Measurements from ENCODE around the gene CTSO. TPM values are rescaled to one million over a fixed set of nuclear protein-coding genes. Genes with fewer than 3 reads are reported as not detected.

CTSO gene
- polyA plus RNA-seq (3.0 to 3.8 TPM (median 3.3 TPM) in 3 replicates), polyA minus RNA-seq (0.59 to 2.3 TPM (median 1.5 TPM) in 3 replicates)
- 1.2 TPM for polyA plus RNA-seq (2011; ENCODE audit: low read depth)
- 2.1 and 4.7 TPM in 2 replicates for polyA plus RNA-seq (2011; cell fraction: cytosol; rRNA removed)
- polyA plus RNA-seq (2011; cell fraction: nucleus; rRNA removed), result 4.9 and 6.7 TPM in 2 replicates
- polyA plus RNA-seq (2012; ENCODE audit: low replicate concordance), result 1.7 and 2.2 TPM in 2 replicates
- polyA minus RNA-seq (2011; cell fraction: cytosol; rRNA and poly(A)+ RNA removed), result 1.7 TPM
- polyA minus RNA-seq (2011; cell fraction: nucleus; rRNA and poly(A)+ RNA removed), result 1.2 and 3.3 TPM in 2 replicates

- no peaks in the 10 kb centered on the region for H3K9me3 ChIP-seq (ENCODE audit: control insufficient read depth, low read depth, low read length)
- dilution Hi-C loops (cut with MboI; ENCODE audit: extremely low pct_ligation_motif_present, low sequenced_read_pairs), result no loop called here
Observed at GRCh38 chr4:155953151-155954117, at the start of gene CTSO. Gene CTSO (minus strand): TSS chr4:155953866. CDS start chr4:155953847, 19 bp downstream.

GRCh38 chr4:156000491-156000890, 46.8 kb upstream of the CTSO start:
- TF ChIP-seq CTCF (optimal IDR thresholded peaks at IDR 0.05 in 1 of 3, IDR thresholded peaks at IDR 0.05 in 1 of 3, conservative IDR thresholded peaks at IDR 0.05 in 1 of 3; ENCODE audit: extremely low read depth in 1 of 3, insufficient read depth in 2 of 3, low read length in 3 of 3), result no peak
- TF ChIP-seq EZH2 (IDR thresholded peaks at IDR 0.05; ENCODE audit: low read length), result no peak
- no peaks in the 10 kb centered on the region for H3K9me3 ChIP-seq (ENCODE audit: control insufficient read depth, low read depth, low read length)
- H3K79me2 ChIP-seq (ENCODE audit: control insufficient read depth, insufficient read depth, low read length), result no peaks in the 10 kb centered on the region
- no peaks in the 10 kb centered on the region for H3K27me3 ChIP-seq (ENCODE audit: control insufficient read depth, extremely low read depth, insufficient read depth, low read length)
- no peak overlapping the region for H3K4me3 ChIP-seq (ENCODE audit: control insufficient read depth in 2 of 3, extremely low read depth in 1 of 3, insufficient read depth in 2 of 3, low read depth in 1 of 3, low read length in 3 of 3)
- no peaks in the 10 kb centered on the region for H3K9me1 ChIP-seq (ENCODE audit: control insufficient read depth, extremely low read depth, insufficient read depth, low read length)
- H3K4me1 ChIP-seq (ENCODE audit: control insufficient read depth, extremely low read depth, insufficient read depth, low read length), result no peaks in the 10 kb centered on the region
- FAIRE-seq (no peak), DNase-seq (ENCODE audit: low read depth, low spot score) (no peak)
- no peaks in the 10 kb centered on the region for H4K20me1 ChIP-seq (ENCODE audit: control insufficient read depth, extremely low read depth, insufficient read depth, low read length)
- no peak overlapping the region for H3K4me2 ChIP-seq (ENCODE audit: control insufficient read depth, extremely low read depth, insufficient read depth, low read depth, low read length)
- dilution Hi-C loops (cut with MboI; ENCODE audit: extremely low pct_ligation_motif_present, low sequenced_read_pairs), result no loop called here
- H2AFZ ChIP-seq (ENCODE audit: control insufficient read depth, low read length), result no peak overlapping the region
- no peaks in the 10 kb centered on the region for H3K36me3 ChIP-seq (ENCODE audit: control insufficient read depth in 2 of 2, extremely low read depth in 1 of 2, insufficient read depth in 2 of 2, low read length in 2 of 2)
- no peak overlapping the region for H3K27ac ChIP-seq (ENCODE audit: control insufficient read depth, insufficient read depth, low read length)
- no peak overlapping the region for H3K9ac ChIP-seq (ENCODE audit: control insufficient read depth, extremely low read depth, insufficient read depth, low read length)

More at GRCh38 chr4:155953151-155954117, at the start of gene CTSO:
- Histone ChIP-seq H3K79me2 (ENCODE audit: control insufficient read depth, insufficient read depth, low read length) (no peaks in the 10 kb centered on the region), H3K9ac (ENCODE audit: control insufficient read depth, extremely low read depth, insufficient read depth, low read length) (peak within 1 kb of the TSS; percentile 72), H3K27ac (ENCODE audit: control insufficient read depth, insufficient read depth, low read length) (peak within 1 kb of the TSS; percentile 75), H3K4me2 (ENCODE audit: control insufficient read depth, extremely low read depth, insufficient read depth, low read depth, low read length) (peak within 1 kb of the TSS; percentile 85), H3K27me3 (ENCODE audit: control insufficient read depth, extremely low read depth, insufficient read depth, low read length) (no peaks in the 10 kb centered on the region), H4K20me1 (ENCODE audit: control insufficient read depth, extremely low read depth, insufficient read depth, low read length) (no peaks in the 10 kb centered on the region), H3K36me3 (ENCODE audit: control insufficient read depth in 2 of 2, extremely low read depth in 1 of 2, insufficient read depth in 2 of 2, low read length in 2 of 2) (no peaks in the 10 kb centered on the region), H3K9me1 (ENCODE audit: control insufficient read depth, extremely low read depth, insufficient read depth, low read length) (no peaks in the 10 kb centered on the region), H2AFZ (ENCODE audit: control insufficient read depth, low read length) (peak within 1 kb of the TSS; percentile 85), H3K4me1 (ENCODE audit: control insufficient read depth, extremely low read depth, insufficient read depth, low read length) (peaks cover 5% of the 10 kb centered on the region), H3K4me3 (ENCODE audit: control insufficient read depth in 2 of 3, extremely low read depth in 1 of 3, insufficient read depth in 2 of 3, low read depth in 1 of 3, low read length in 3 of 3) (peak within 1 kb of the TSS; percentile 60 to 85 (median 69))
- DNase-seq (ENCODE audit: low read depth, low spot score) (no peak), FAIRE-seq (peak; percentile 26)
- TF ChIP-seq CTCF (optimal IDR thresholded peaks at IDR 0.05 in 1 of 3, IDR thresholded peaks at IDR 0.05 in 1 of 3, conservative IDR thresholded peaks at IDR 0.05 in 1 of 3; ENCODE audit: extremely low read depth in 1 of 3, insufficient read depth in 2 of 3, low read length in 3 of 3) (peak; percentile 29 to 54 (median 51)), EZH2 (IDR thresholded peaks at IDR 0.05; ENCODE audit: low read length) (no peak)

Measured in keratinocyte (primary cell).